Measurements from ENCODE around the gene CALY. TPM values are rescaled to one million over a fixed set of nuclear protein-coding genes. Genes with fewer than 3 reads are reported as not detected.

The CALY gene
- total RNA-seq, 1 experiment from 2014 or later: not detected

DNA sequence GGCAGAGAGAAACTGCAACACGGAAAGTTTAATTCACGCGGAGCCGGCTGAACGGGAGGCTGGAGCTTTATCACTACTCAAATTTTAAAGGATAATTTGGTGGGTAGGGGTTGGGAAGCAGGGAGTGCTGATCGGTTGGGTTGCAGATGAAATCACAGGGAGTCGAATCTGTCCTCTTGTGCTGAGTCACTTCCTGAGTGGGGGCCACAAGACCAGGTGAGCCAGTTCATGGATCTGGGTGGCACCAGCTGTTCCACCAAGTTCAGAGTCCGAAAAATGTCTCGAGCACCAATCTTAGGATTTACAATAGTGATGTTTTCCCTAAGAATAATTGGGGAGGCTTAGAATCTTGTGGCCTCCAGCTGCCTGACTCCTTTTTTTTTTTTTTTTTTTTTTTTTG lies 6.9 kb upstream of the CALY start:
- Histone ChIP-seq H3K36me3 (ENCODE audit: insufficient read depth, low read length, poor library complexity, severe bottlenecking) (no peaks in the 10 kb centered on the region), H3K4me1 (ENCODE audit: insufficient read depth, low read length, poor library complexity, severe bottlenecking) (peaks cover 6% of the 10 kb centered on the region), H3K27me3 (replicated peaks; ENCODE audit: insufficient read depth, low read depth, low read length, poor library complexity) (no peaks in the 10 kb centered on the region), H3K9me3 (ENCODE audit: low read depth, low read length, poor library complexity, severe bottlenecking) (no peaks in the 10 kb centered on the region), H3K4me3 (ENCODE audit: low read depth, low read length, poor library complexity, severe bottlenecking) (no peak overlapping the region), H3K27ac (ENCODE audit: low read depth, low read length, poor library complexity, severe bottlenecking) (no peak overlapping the region)
- TF ChIP-seq EZH2 (IDR thresholded peaks at IDR 0.05; ENCODE audit: borderline replicate concordance, low read depth, low read length, poor library complexity, severe bottlenecking) (no peak), CTCF (conservative IDR thresholded peaks at IDR 0.05; ENCODE audit: low read depth, low read length) (no peak)
- CTCF ChIA-PET: no interaction called here
- no peak for DNase-seq (ENCODE audit: low spot score)
- POLR2A ChIA-PET (ENCODE audit: low non-redundant PET): no interaction called here
- no TSS peak for BruUV-seq (replicated peaks)
- intact Hi-C loops (cut with micrococcal nuclease; ENCODE audit: unreplicated experiment): no loop called here

GRCh38 chr10:133342942-133343341 lies 6.2 kb upstream of the CALY start:
- H3K27ac ChIP-seq (ENCODE audit: low read depth, low read length, poor library complexity, severe bottlenecking): no peak overlapping the region
- no peak for TF ChIP-seq CTCF (conservative IDR thresholded peaks at IDR 0.05; ENCODE audit: low read depth, low read length)
- no peak for TF ChIP-seq EZH2 (IDR thresholded peaks at IDR 0.05; ENCODE audit: borderline replicate concordance, low read depth, low read length, poor library complexity, severe bottlenecking)
- no peak for DNase-seq (ENCODE audit: low spot score)
- peaks cover 6% of the 10 kb centered on the region for H3K4me1 ChIP-seq (ENCODE audit: insufficient read depth, low read length, poor library complexity, severe bottlenecking)
- CTCF ChIA-PET: no interaction called here
- no peaks in the 10 kb centered on the region for H3K9me3 ChIP-seq (ENCODE audit: low read depth, low read length, poor library complexity, severe bottlenecking)
- BruUV-seq (replicated peaks): no TSS peak
- H3K27me3 ChIP-seq (replicated peaks; ENCODE audit: insufficient read depth, low read depth, low read length, poor library complexity): no peaks in the 10 kb centered on the region
- H3K4me3 ChIP-seq (ENCODE audit: low read depth, low read length, poor library complexity, severe bottlenecking): no peak overlapping the region
- no peaks in the 10 kb centered on the region for H3K36me3 ChIP-seq (ENCODE audit: insufficient read depth, low read length, poor library complexity, severe bottlenecking)
- POLR2A ChIA-PET (ENCODE audit: low non-redundant PET): no interaction called here
- intact Hi-C loops (cut with micrococcal nuclease; ENCODE audit: unreplicated experiment): no loop called here

- POLR2A ChIA-PET (ENCODE audit: low non-redundant PET): no interaction called here
These were observed 5.3 kb upstream of the CALY start for GRCh38 chr10:133341983-133342382.

More at GRCh38 chr10:133341983-133342382, 5.3 kb upstream of the CALY start:
- Histone ChIP-seq H3K9me3 (ENCODE audit: low read depth, low read length, poor library complexity, severe bottlenecking) (no peaks in the 10 kb centered on the region), H3K4me3 (ENCODE audit: low read depth, low read length, poor library complexity, severe bottlenecking) (no peak overlapping the region), H3K27ac (ENCODE audit: low read depth, low read length, poor library complexity, severe bottlenecking) (no peak overlapping the region), H3K36me3 (ENCODE audit: insufficient read depth, low read length, poor library complexity, severe bottlenecking) (no peaks in the 10 kb centered on the region), H3K4me1 (ENCODE audit: insufficient read depth, low read length, poor library complexity, severe bottlenecking) (peaks cover under 1% of the 10 kb centered on the region), H3K27me3 (replicated peaks; ENCODE audit: insufficient read depth, low read depth, low read length, poor library complexity) (peaks cover 7% of the 10 kb centered on the region)
- CTCF ChIA-PET: no interaction called here
- no TSS peak for BruUV-seq (replicated peaks)
- intact Hi-C loops (cut with micrococcal nuclease; ENCODE audit: unreplicated experiment): no loop called here
- no peak for DNase-seq (ENCODE audit: low spot score)
- TF ChIP-seq EZH2 (IDR thresholded peaks at IDR 0.05; ENCODE audit: borderline replicate concordance, low read depth, low read length, poor library complexity, severe bottlenecking) (no peak), CTCF (conservative IDR thresholded peaks at IDR 0.05; ENCODE audit: low read depth, low read length) (no peak)
